Activated T-cell treated with anti-CD3 and anti-CD28 coated beads, Interleukin-2, amount 50 U/mL, for 72 hours (primary cell): Measurements from ENCODE around the gene FBP1. TPM values are rescaled to one million over a fixed set of nuclear protein-coding genes. Genes with fewer than 3 reads are reported as not detected.

Experiments
- ATAC-seq, 2 donors: fragments of 150-1000 bp; cut with Tn5 transposase; replicated peaks in 1 of 2; 2 replicates each; pipeline ENCODE4 v1.10.0; 2021; ENCODE audit warnings: moderate library complexity in 2 of 2, mild to moderate bottlenecking in 1 of 2
- DNase-seq, 2 donors: peaks; one replicate each; pipeline ENCODE4 v3.0.0; 2021 to 2022; ENCODE audit warnings: mixed read lengths in 1 of 2
- H3K27ac Mint-ChIP-seq: one replicate; pipeline ENCODE4 v1.8.0; 2022; ENCODE audit warnings: mild to moderate bottlenecking, moderate library complexity, mixed read lengths
- H3K27me3 Mint-ChIP-seq: one replicate; pipeline ENCODE4 v1.8.0; 2022; ENCODE audit warnings: low read depth, mixed read lengths
- H3K36me3 Mint-ChIP-seq, 2 donors: one replicate each; pipeline ENCODE4 v1.8.0; 2022; ENCODE audit warnings: mixed read lengths in 2 of 2, mild to moderate bottlenecking in 1 of 2; ENCODE audit not compliant: insufficient read depth in 2 of 2
- H3K4me1 Mint-ChIP-seq: one replicate; pipeline ENCODE4 v1.8.0; 2022; ENCODE audit warnings: low read depth, mixed read lengths
- H3K4me3 Mint-ChIP-seq, 2 donors: one replicate each; pipeline ENCODE4 v1.8.0; 2022; ENCODE audit warnings: mild to moderate bottlenecking in 2 of 2, mixed read lengths in 2 of 2, moderate library complexity in 2 of 2
- H3K9me3 Mint-ChIP-seq, 2 donors: one replicate each; pipeline ENCODE4 v1.8.0; 2022; ENCODE audit warnings: mixed read lengths in 2 of 2
- total RNA-seq, 2 donors: library from RNA; stranded (reverse); gene quantifications; one replicate each; pipeline ENCODE4 v1.2.3, GENCODE V29; 2022

Gene FBP1
- total RNA-seq, 2 donors from 2014 or later: 1.3 to 3.3 TPM

DNA sequence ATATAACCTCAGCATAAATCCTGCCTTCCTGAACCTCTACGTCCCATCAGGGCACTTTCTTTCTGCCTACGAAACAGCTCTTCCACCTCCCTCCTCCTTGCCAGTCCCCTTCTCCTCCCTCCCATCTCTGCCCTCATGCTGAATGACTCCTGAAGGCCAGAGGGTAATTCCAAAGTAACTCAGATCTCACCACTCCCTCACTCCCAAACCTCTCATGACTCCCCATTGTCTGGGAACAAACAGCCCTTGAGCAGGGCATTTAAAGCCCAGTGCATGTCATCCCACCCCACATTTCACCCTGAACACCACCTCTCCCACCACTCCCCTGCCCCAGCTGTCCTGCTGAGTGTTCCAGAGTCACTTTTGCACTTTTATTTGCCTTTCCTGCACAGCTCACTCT is 8.9 kb upstream of the FBP1 start:
- Mint-ChIP-seq H3K4me3 (no peak overlapping the region), H3K36me3 (no peaks in the 10 kb centered on the region), H3K27ac (no peak overlapping the region), H3K9me3 (no peaks in the 10 kb centered on the region), H3K4me1 (no peaks in the 10 kb centered on the region), H3K27me3 (peaks cover 7% of the 10 kb centered on the region)
- DNase-seq (no peak), ATAC-seq (no peak)

- Mint-ChIP-seq H3K27ac (no peak overlapping the region), H3K36me3 (no peaks in the 10 kb centered on the region), H3K9me3 (no peaks in the 10 kb centered on the region), H3K4me1 (no peaks in the 10 kb centered on the region), H3K4me3 (no peak overlapping the region), H3K27me3 (peaks cover 12% of the 10 kb centered on the region)
- DNase-seq (no peak), ATAC-seq (no peak)
These were observed 6.6 kb upstream of the FBP1 start for GRCh38 chr9:94645901-94646300.

DNA sequence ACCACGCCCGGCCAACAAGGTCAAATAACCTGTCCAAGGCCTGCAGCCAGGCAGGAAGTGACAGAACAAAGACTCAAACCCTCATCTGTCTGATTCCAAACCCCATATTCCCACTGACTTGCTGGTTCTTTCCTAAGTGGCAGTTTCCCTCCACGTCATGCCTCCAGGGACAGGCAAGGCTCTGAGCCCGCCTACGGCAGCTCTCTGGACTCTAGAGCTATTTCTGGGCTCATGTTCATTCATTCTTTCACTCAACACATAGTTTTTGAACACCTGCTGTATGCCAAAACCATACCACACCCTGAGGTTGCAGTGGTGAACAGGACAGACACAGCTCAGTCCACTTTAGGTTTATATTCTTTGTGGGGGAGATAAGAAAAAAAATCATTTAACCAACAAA is 5.2 kb upstream of the FBP1 start:
- H3K27ac Mint-ChIP-seq: no peak overlapping the region
- no peak for ATAC-seq
- H3K36me3 Mint-ChIP-seq: no peaks in the 10 kb centered on the region
- no peaks in the 10 kb centered on the region for H3K4me1 Mint-ChIP-seq
- no peak overlapping the region for H3K4me3 Mint-ChIP-seq
- no peaks in the 10 kb centered on the region for H3K9me3 Mint-ChIP-seq
- no peak for DNase-seq
- peaks cover 23% of the 10 kb centered on the region for H3K27me3 Mint-ChIP-seq

DNA sequence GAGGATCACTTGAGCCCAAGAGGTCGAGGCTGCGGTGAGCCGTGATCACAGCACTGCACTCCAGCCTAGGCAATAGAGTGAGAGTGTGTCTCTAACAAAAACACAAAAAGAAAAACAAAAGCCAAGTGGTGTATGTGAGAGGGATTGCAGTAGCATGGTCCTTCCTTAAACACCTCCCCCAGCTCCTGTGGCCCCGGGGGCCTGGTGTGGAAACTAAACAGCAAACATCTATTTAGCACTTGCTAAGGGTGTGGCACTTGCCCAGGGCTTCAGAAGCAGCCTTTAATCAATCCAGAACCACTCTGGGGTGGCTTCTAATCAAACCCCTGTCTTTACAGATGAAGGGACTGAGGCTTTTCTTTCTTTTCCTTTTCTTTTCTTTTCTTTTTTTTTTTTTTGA is 4.4 kb upstream of the FBP1 start:
- Mint-ChIP-seq H3K9me3 (no peaks in the 10 kb centered on the region), H3K4me3 (no peak overlapping the region), H3K36me3 (no peaks in the 10 kb centered on the region), H3K4me1 (peaks cover 2% of the 10 kb centered on the region), H3K27me3 (peaks cover 25% of the 10 kb centered on the region), H3K27ac (no peak overlapping the region)
- no peak for DNase-seq
- no peak for ATAC-seq

- ATAC-seq (no peak), DNase-seq (no peak)
- Mint-ChIP-seq H3K4me1 (peaks cover 7% of the 10 kb centered on the region), H3K27ac (no peak overlapping the region), H3K9me3 (no peaks in the 10 kb centered on the region), H3K36me3 (no peaks in the 10 kb centered on the region), H3K4me3 (no peak overlapping the region), H3K27me3 (peaks cover 27% of the 10 kb centered on the region)
These were observed 3.9 kb upstream of the FBP1 start for GRCh38 chr9:94643176-94643575.

GRCh38 chr9:94642501-94642900 is 3.2 kb upstream of the FBP1 start:
- DNase-seq (no peak), ATAC-seq (no peak)
- no peaks in the 10 kb centered on the region for H3K9me3 Mint-ChIP-seq
- no peak overlapping the region for H3K4me3 Mint-ChIP-seq
- H3K27ac Mint-ChIP-seq: no peak overlapping the region
- H3K36me3 Mint-ChIP-seq: no peaks in the 10 kb centered on the region
- H3K4me1 Mint-ChIP-seq: peaks cover 7% of the 10 kb centered on the region
- H3K27me3 Mint-ChIP-seq: peaks cover 30% of the 10 kb centered on the region

- no peaks in the 10 kb centered on the region for H3K9me3 Mint-ChIP-seq
- peak overlapping the region; percentile 89 to 94 for H3K4me3 Mint-ChIP-seq
- H3K4me1 Mint-ChIP-seq: peaks cover 7% of the 10 kb centered on the region
- H3K27me3 Mint-ChIP-seq: peaks cover 38% of the 10 kb centered on the region
- no peaks in the 10 kb centered on the region for H3K36me3 Mint-ChIP-seq
- ATAC-seq (no peak), DNase-seq (no peak)
- no peak overlapping the region for H3K27ac Mint-ChIP-seq
These were observed 670 bp upstream of the FBP1 start for GRCh38 chr9:94639999-94640376.

GRCh38 chr9:94638335-94639060 is 820 bp downstream of the FBP1 start:
- H3K4me1 Mint-ChIP-seq: peaks cover 7% of the 10 kb centered on the region
- DNase-seq (no peak), ATAC-seq (no peak)
- H3K36me3 Mint-ChIP-seq: no peaks in the 10 kb centered on the region
- no peak overlapping the region for H3K27ac Mint-ChIP-seq
- peaks cover 38% of the 10 kb centered on the region for H3K27me3 Mint-ChIP-seq
- H3K4me3 Mint-ChIP-seq: peak overlapping the region; percentile 89 to 94
- no peaks in the 10 kb centered on the region for H3K9me3 Mint-ChIP-seq

GRCh38 chr9:94632737-94633136 is 6.6 kb downstream of the FBP1 start:
- H3K27ac Mint-ChIP-seq: no peak overlapping the region
- H3K4me1 Mint-ChIP-seq: peaks cover 4% of the 10 kb centered on the region
- H3K27me3 Mint-ChIP-seq: peaks cover 17% of the 10 kb centered on the region
- no peak overlapping the region for H3K4me3 Mint-ChIP-seq
- no peak for ATAC-seq
- no peaks in the 10 kb centered on the region for H3K36me3 Mint-ChIP-seq
- DNase-seq: no peak
- no peaks in the 10 kb centered on the region for H3K9me3 Mint-ChIP-seq

- Mint-ChIP-seq H3K4me1 (peaks cover 4% of the 10 kb centered on the region), H3K9me3 (no peaks in the 10 kb centered on the region), H3K27me3 (peaks cover 7% of the 10 kb centered on the region), H3K36me3 (no peaks in the 10 kb centered on the region), H3K27ac (no peak overlapping the region), H3K4me3 (no peak overlapping the region)
- no peak for DNase-seq
- no peak for ATAC-seq
These were observed 7.7 kb downstream of the FBP1 start for GRCh38 chr9:94631599-94631998.

DNA sequence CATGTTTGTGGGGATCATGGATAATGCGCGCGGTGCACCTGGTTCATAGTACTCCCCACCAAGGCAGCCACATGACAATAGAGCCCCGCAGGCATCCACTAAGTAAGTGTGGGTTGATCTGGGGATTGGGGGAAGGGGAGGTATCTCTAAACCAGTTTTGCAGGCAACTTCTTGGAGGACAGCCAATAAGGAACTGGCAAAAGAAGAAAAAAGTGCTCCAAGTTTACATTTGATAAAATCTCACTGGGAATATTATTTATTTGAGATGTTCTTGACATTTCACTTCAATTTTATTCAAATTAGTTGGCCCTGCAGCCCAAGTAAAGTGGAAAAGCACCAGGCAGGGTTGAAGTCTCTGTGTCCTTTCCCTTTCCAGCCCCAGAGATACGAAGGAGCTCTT is 8.5 kb downstream of the FBP1 start:
- Mint-ChIP-seq H3K4me1 (peaks cover 4% of the 10 kb centered on the region), H3K4me3 (no peak overlapping the region), H3K9me3 (no peaks in the 10 kb centered on the region), H3K36me3 (no peaks in the 10 kb centered on the region), H3K27ac (no peak overlapping the region), H3K27me3 (peaks cover 7% of the 10 kb centered on the region)
- no peak for DNase-seq
- ATAC-seq: no peak

GRCh38 chr9:94630281-94630680 is 9.0 kb downstream of the FBP1 start:
- Mint-ChIP-seq H3K9me3 (no peaks in the 10 kb centered on the region), H3K36me3 (no peaks in the 10 kb centered on the region)

GRCh38 chr9:94627287-94627686 is 12.0 kb downstream of the FBP1 start:
- Mint-ChIP-seq H3K36me3 (no peaks in the 10 kb centered on the region), H3K9me3 (no peaks in the 10 kb centered on the region), H3K4me1 (peaks cover 1% of the 10 kb centered on the region), H3K27ac (no peak overlapping the region), H3K4me3 (no peak overlapping the region), H3K27me3 (no peaks in the 10 kb centered on the region)
- DNase-seq: no peak
- ATAC-seq: no peak

More at GRCh38 chr9:94630281-94630680, 9.0 kb downstream of the FBP1 start:
- H3K27ac Mint-ChIP-seq: no peak overlapping the region
- peaks cover 7% of the 10 kb centered on the region for H3K27me3 Mint-ChIP-seq
- ATAC-seq: no peak
- H3K4me3 Mint-ChIP-seq: no peak overlapping the region
- no peak for DNase-seq
- H3K4me1 Mint-ChIP-seq: peaks cover 4% of the 10 kb centered on the region

DNA sequence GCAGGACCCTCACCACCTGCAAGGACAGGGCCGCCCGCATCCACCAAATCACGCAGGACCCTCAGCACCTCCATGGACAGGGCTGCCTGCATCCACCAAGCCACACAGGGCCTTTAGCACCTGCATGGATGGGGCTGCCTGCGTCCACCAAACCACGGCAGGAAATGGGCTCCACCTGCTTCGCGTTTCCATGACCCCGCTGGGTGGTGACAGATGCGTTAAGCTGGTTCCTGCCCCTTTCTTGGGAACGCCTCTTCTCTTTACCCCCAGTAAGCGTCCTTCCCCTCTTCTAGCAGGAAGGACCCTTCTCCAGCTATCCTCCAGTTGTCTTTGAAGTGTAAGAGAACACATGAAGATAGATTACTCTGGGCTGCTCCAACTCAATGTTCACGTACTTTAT is 13.5 kb downstream of the FBP1 start:
- ATAC-seq (no peak), DNase-seq (no peak)
- Mint-ChIP-seq H3K36me3 (no peaks in the 10 kb centered on the region), H3K4me1 (peaks cover 7% of the 10 kb centered on the region), H3K27me3 (no peaks in the 10 kb centered on the region), H3K27ac (no peak overlapping the region), H3K4me3 (no peak overlapping the region), H3K9me3 (no peaks in the 10 kb centered on the region)
